Measurements from ENCODE around the gene GIPR. TPM values are rescaled to one million over a fixed set of nuclear protein-coding genes. Genes with fewer than 3 reads are reported as not detected.
A peak's percentile ranks its signal among the peaks of the same experiment; 100 is the strongest.

Gene GIPR
- total and polyA plus RNA-seq, 2 of the 13 experiments (the other 11 are each of a cell fraction or from before 2014, with no cell fraction given): 0.15 to 1.2 TPM

GRCh38 chr19:45717983-45718650 lies 50.1 kb downstream of the GIPR start:
- 41% methylated on average over 8 of the region's 12 CpGs for WGBS (ENCODE audit: low lambda C conversion rate)
- H3K9me3 ChIP-seq (ENCODE audit: low read length): no peaks in the 10 kb centered on the region
- peak overlapping the region; percentile 92 for H3K4me2 ChIP-seq (ENCODE audit: low read depth, low read length)
- H3K79me2 ChIP-seq (ENCODE audit: insufficient read depth, low read length): peaks cover 41% of the 10 kb centered on the region
- no peak overlapping the region for H2AFZ ChIP-seq (ENCODE audit: low read length)
- H3K27me3 ChIP-seq (ENCODE audit: control insufficient read depth in 1 of 2, insufficient read depth in 2 of 2, low read length in 2 of 2): no peaks in the 10 kb centered on the region; a peak in 1 of 5 replicates
- intact Hi-C loops (cut with micrococcal nuclease; ENCODE audit: unreplicated experiment): loop anchor here (1.0 kb wide), 1 partner anchor 25 kb away; no protein-coding TSS in a partner anchor
- FAIRE-seq (no peak), ATAC-seq (peak; percentile 22), DNase-seq (ENCODE audit: low spot score) (no peak)
- in situ Hi-C loops (cut with HindIII; ENCODE audit: extremely low pct_ligation_motif_present, low pct_unique_long_range_greater_than_20kb): no loop called here
- CTCF ChIA-PET (ENCODE audit: low intra/inter-chr PET ratio, low total read pairs): no interaction called here
- POLR2A ChIA-PET: interaction anchor here (0.7 to 4.7 kb wide), 11 partner anchors 11 to 164 kb away, joined by 3 to 94 read pairs (median 8); partner anchors contain the start of genes EML2, FBXO46, FOXA3 and OPA3
- H3K27ac ChIP-seq (ENCODE audit: extremely low read length, insufficient read depth, low read length): peak overlapping the region; percentile 91
- H3K4me1 ChIP-seq (ENCODE audit: insufficient read depth, low read length): peaks cover 71% of the 10 kb centered on the region
- H3K9ac ChIP-seq (ENCODE audit: insufficient read depth, low read depth, low read length): peak overlapping the region; percentile 92
- peak overlapping the region; percentile 59 to 78 (median 60) for H3K4me3 ChIP-seq (replicated peaks in 1 of 3; ENCODE audit: insufficient read depth in 1 of 3, low read depth in 2 of 3, low read length in 3 of 3)
- peaks cover 1 to 8% of the 10 kb centered on the region in 2 experiments; a peak in 2 of 5 replicates for H3K36me3 ChIP-seq (replicated peaks in 1 of 2; ENCODE audit: control insufficient read depth in 1 of 2, insufficient read depth in 2 of 2, low read length in 2 of 2)
- BruUV-seq (replicated peaks): TSS peak; percentile 99
- H4K20me1 ChIP-seq (ENCODE audit: insufficient read depth, low read length): no peaks in the 10 kb centered on the region
- no peak for TF ChIP-seq TRIM24 (CRISPR knock-in tag; IDR thresholded peaks at IDR 0.05)
- TF ChIP-seq HHEX (CRISPR knock-in tag; IDR thresholded peaks at IDR 0.05): 0 out of 2 replicates have a peak, but pooled peaks have one; percentile 10
- TF ChIP-seq ZNF567 (CRISPR knock-in tag; IDR thresholded peaks at IDR 0.05; ENCODE audit: borderline replicate concordance): no peak
- TF ChIP-seq NRL (CRISPR knock-in tag; IDR thresholded peaks at IDR 0.05; ENCODE audit: borderline replicate concordance): no peak
- 0 out of 2 replicates have a peak, but pooled peaks have one; percentile 42 for TF ChIP-seq ZC3H4 (CRISPR knock-in tag; IDR thresholded peaks at IDR 0.05; ENCODE audit: borderline replicate concordance)
- peak; percentile 15; the same call in 1 of the 2 replicates for TF ChIP-seq AHDC1 (CRISPR knock-in tag; IDR thresholded peaks at IDR 0.05; ENCODE audit: borderline replicate concordance)
- no peak for TF ChIP-seq ZNF781 (CRISPR knock-in tag; IDR thresholded peaks at IDR 0.05; ENCODE audit: borderline replicate concordance, not compliant biosample characterization)
- no peak for TF ChIP-seq ZNF597 (CRISPR knock-in tag; IDR thresholded peaks at IDR 0.05)
- TF ChIP-seq ZNF670 (CRISPR knock-in tag; IDR thresholded peaks at IDR 0.05; ENCODE audit: borderline replicate concordance): peak; percentile 29; the same call in 1 of the 2 replicates
- TF ChIP-seq POLR2A (IDR thresholded peaks at IDR 0.05; ENCODE audit: insufficient read depth in 1 of 2, low read depth in 2 of 2, low read length in 2 of 2): peak in 1 of 2 experiments; percentile 20; a peak in 1 of 4 replicates
- 0 out of 2 replicates have a peak, but pooled peaks have one; percentile 49 for TF ChIP-seq ZNF225 (CRISPR knock-in tag; IDR thresholded peaks at IDR 0.05)
- peak; percentile 20; the same call in 1 of the 2 replicates for TF ChIP-seq ZFP91 (CRISPR knock-in tag; IDR thresholded peaks at IDR 0.05; ENCODE audit: borderline replicate concordance)
- no peak for TF ChIP-seq FOXK2 (IDR thresholded peaks at IDR 0.05)
- TF ChIP-seq TCF7L2 (IDR thresholded peaks at IDR 0.05; ENCODE audit: low read depth, low read length): no peak
- TF ChIP-seq ARHGAP35 (CRISPR knock-in tag; IDR thresholded peaks at IDR 0.05; ENCODE audit: borderline replicate concordance): no peak
- peak; percentile 34; the same call in 1 of the 2 replicates for TF ChIP-seq POLR2AphosphoS5 (IDR thresholded peaks at IDR 0.05; ENCODE audit: low read depth, low read length)
